Measurements from ENCODE around the gene DIP2C. TPM values are rescaled to one million over a fixed set of nuclear protein-coding genes. Genes with fewer than 3 reads are reported as not detected.
"Not testable (repeated sequence)": the region's sequence is repeated elsewhere in the genome, so short reads cannot be mapped to it uniquely, and the experiment has no call there.

The DIP2C gene
- total RNA-seq, 2 donors from 2014 or later: 12.3 to 41.8 TPM

DNA sequence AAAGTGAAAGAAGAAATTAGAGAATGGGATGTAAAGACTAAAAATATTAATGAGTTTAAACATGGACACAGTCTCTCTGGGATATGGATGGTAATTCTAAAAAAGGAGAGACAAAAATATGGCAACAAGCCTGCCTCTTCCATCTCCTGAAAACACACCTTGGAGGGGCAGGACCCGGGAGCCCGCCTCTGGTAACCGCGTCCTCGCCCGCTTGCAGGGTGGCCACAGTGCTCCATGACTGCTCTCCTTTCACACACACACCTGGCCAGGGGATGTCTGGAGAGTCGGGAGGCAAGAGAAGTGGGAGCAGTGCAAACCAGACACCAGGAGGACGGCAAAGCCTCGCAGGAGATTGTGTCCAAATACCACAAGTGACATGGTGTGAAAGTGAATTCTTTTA is 387.9 kb downstream of the DIP2C start:
- no peak overlapping the region for H3K27ac ChIP-seq
- no peaks in the 10 kb centered on the region for H3K27me3 ChIP-seq (replicated peaks; ENCODE audit: insufficient read depth)
- H3K36me3 ChIP-seq: no peaks in the 10 kb centered on the region
- TF ChIP-seq, protein P1, sequence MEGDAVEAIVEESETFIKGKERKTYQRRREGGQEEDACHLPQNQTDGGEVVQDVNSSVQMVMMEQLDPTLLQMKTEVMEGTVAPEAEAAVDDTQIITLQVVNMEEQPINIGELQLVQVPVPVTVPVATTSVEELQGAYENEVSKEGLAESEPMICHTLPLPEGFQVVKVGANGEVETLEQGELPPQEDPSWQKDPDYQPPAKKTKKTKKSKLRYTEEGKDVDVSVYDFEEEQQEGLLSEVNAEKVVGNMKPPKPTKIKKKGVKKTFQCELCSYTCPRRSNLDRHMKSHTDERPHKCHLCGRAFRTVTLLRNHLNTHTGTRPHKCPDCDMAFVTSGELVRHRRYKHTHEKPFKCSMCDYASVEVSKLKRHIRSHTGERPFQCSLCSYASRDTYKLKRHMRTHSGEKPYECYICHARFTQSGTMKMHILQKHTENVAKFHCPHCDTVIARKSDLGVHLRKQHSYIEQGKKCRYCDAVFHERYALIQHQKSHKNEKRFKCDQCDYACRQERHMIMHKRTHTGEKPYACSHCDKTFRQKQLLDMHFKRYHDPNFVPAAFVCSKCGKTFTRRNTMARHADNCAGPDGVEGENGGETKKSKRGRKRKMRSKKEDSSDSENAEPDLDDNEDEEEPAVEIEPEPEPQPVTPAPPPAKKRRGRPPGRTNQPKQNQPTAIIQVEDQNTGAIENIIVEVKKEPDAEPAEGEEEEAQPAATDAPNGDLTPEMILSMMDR (IDR thresholded peaks at IDR 0.05): no peak
- TF ChIP-seq POLR2A (IDR thresholded peaks at IDR 0.05) (no peak), POLR2AphosphoS5 (IDR thresholded peaks at IDR 0.05) (no peak)
- no peaks in the 10 kb centered on the region for H3K9me3 ChIP-seq
- intact Hi-C loops (cut with DNase I): no loop called here
- H3K4me1 ChIP-seq (replicated peaks): no peaks in the 10 kb centered on the region
- H3K4me3 ChIP-seq: no peak overlapping the region
- DNase-seq (ENCODE audit: low spot score): no peak
- WGBS: 95% methylated on average over 9 of the region's 9 CpGs

DNA sequence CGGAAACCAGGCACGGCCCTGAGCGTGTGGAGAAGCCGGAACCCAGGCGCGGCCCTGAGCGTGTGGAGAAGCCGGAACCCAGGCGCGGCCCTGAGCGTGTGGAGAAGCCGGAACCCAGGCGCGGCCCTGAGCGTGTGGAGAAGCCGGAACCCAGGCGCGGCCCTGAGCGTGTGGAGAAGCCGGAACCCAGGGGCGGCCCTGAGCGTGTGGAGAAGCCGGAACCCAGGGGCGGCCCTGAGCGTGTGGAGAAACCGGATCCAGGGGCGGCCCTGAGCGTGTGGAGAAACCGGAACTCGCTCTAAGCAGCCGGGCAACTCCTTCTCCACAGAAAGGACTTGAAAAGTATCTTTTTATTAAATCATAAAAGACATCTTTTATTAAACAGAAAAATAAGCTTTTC is 388.9 kb downstream of the DIP2C start:
- H3K9me3 ChIP-seq; H3K4me3 ChIP-seq; H3K4me1 ChIP-seq (replicated peaks); H3K27ac ChIP-seq; DNase-seq (ENCODE audit: low spot score); H3K27me3 ChIP-seq (replicated peaks; ENCODE audit: insufficient read depth); intact Hi-C loops (cut with DNase I); H3K36me3 ChIP-seq: not testable (repeated sequence)
- whole genome bisulfite sequencing: 96% methylated on average over 31 of the region's 31 CpGs

DNA sequence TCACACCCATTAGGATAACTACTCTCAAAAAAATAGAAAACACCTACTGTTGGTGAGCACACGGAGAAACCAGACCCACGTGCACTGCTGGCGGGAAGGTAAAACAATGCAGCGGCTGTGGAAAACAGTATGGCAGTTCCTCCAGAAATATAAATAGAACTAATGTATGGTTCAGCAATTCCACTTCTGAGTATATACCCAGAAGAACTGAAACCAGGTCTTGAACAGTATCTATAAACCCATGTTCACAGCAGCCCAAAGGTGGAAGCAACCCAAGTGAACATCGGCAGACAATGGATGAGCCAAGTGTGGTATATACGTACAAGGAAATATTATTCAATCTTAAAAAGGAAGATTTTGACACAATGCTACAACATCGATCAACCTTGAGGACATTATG is 389.5 kb downstream of the DIP2C start:
- no peaks in the 10 kb centered on the region for H3K9me3 ChIP-seq
- TF ChIP-seq POLR2AphosphoS5 (IDR thresholded peaks at IDR 0.05) (no peak), POLR2A (IDR thresholded peaks at IDR 0.05) (no peak)
- TF ChIP-seq, protein P1 (IDR thresholded peaks at IDR 0.05): no peak
- no peak overlapping the region for H3K27ac ChIP-seq
- H3K27me3 ChIP-seq (replicated peaks; ENCODE audit: insufficient read depth): no peaks in the 10 kb centered on the region
- intact Hi-C loops (cut with DNase I): no loop called here
- H3K36me3 ChIP-seq: no peaks in the 10 kb centered on the region
- no peak for DNase-seq (ENCODE audit: low spot score)
- H3K4me3 ChIP-seq: no peak overlapping the region
- no peaks in the 10 kb centered on the region for H3K4me1 ChIP-seq (replicated peaks)
- WGBS: 97% methylated on average over 7 of the region's 7 CpGs

DNA sequence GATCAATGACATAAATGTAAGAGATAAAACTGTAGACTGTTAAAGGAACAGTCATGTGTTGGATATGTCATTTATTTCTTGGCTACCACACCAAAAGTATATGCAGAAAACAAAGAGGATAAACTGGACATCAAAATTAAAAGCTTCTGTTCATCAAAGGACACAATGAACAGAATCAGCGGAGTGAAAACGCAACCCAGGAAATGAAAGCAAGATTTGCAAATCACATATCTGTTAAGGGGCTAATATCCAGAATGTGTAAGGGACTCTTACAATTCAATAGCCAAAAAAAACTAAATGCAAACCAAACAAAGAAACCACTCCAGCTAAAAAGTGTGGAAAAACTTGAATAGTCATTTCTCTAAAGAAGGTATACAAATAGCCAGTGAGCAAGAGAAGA is 390.0 kb downstream of the DIP2C start:
- TF ChIP-seq POLR2A (IDR thresholded peaks at IDR 0.05) (no peak), POLR2AphosphoS5 (IDR thresholded peaks at IDR 0.05) (no peak)
- 95% methylated on average over 2 of the region's 2 CpGs for WGBS
- Histone ChIP-seq H3K4me1 (replicated peaks) (no peaks in the 10 kb centered on the region), H3K27ac (no peak overlapping the region), H3K27me3 (replicated peaks; ENCODE audit: insufficient read depth) (no peaks in the 10 kb centered on the region), H3K36me3 (no peaks in the 10 kb centered on the region), H3K4me3 (no peak overlapping the region), H3K9me3 (no peaks in the 10 kb centered on the region)
- DNase-seq (ENCODE audit: low spot score): no peak
- intact Hi-C loops (cut with DNase I): no loop called here

DNA sequence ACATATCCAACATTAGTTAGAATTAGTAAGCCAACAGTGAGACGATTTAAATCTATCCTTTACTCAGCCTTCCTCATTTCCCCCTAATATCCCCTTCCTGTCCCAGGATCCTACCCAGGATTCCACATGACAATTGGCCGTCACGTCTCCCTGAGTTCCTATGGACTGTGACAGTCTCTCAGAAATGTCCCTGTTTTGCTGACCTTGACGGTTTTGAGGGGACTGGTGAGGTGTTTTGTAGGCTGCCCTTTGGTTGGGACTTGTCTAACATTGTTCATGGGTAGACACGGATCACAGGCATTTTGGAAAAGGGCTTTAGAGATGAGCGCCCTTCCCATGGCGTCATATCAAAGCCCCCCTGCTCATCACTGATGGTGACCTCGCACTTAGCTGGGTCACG is 391.4 kb downstream of the DIP2C start:
- H3K4me1 ChIP-seq (replicated peaks): no peaks in the 10 kb centered on the region
- H3K27me3 ChIP-seq (replicated peaks; ENCODE audit: insufficient read depth): no peaks in the 10 kb centered on the region
- DNase-seq (ENCODE audit: low spot score): no peak
- intact Hi-C loops (cut with DNase I): no loop called here
- TF ChIP-seq POLR2A (IDR thresholded peaks at IDR 0.05) (no peak), POLR2AphosphoS5 (IDR thresholded peaks at IDR 0.05) (no peak)
- TF ChIP-seq, protein P1 (IDR thresholded peaks at IDR 0.05): no peak
- no peaks in the 10 kb centered on the region for H3K36me3 ChIP-seq
- 92% methylated on average over 9 of the region's 9 CpGs for WGBS
- no peaks in the 10 kb centered on the region for H3K9me3 ChIP-seq
- no peak overlapping the region for H3K4me3 ChIP-seq
- H3K27ac ChIP-seq: no peak overlapping the region

DNA sequence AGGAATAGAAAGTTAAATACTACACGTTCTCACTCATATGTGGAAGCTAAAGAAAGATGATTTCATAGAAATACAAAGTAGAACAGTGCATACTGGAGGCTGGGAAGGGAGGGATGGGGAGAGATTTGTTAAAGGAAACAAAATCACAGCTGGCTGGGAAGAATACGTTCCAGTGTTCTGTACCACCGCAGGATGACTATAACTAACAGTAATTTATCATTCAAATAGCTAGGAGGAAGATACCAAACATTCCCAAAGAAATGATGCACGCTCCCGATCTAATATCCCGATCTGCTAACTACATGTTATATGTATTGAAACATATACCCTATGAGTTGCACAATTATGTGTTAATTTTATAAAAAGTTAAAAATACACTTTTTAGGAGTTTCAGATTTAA is 391.9 kb downstream of the DIP2C start:
- Histone ChIP-seq H3K4me3 (no peak overlapping the region), H3K27me3 (replicated peaks; ENCODE audit: insufficient read depth) (no peaks in the 10 kb centered on the region), H3K9me3 (no peaks in the 10 kb centered on the region), H3K27ac (no peak overlapping the region), H3K4me1 (replicated peaks) (no peaks in the 10 kb centered on the region), H3K36me3 (no peaks in the 10 kb centered on the region)
- intact Hi-C loops (cut with DNase I): no loop called here
- no peak for DNase-seq (ENCODE audit: low spot score)
- 60% methylated on average over 6 of the region's 6 CpGs for WGBS
- TF ChIP-seq, protein P1 (IDR thresholded peaks at IDR 0.05): no peak
- TF ChIP-seq POLR2AphosphoS5 (IDR thresholded peaks at IDR 0.05) (no peak), POLR2A (IDR thresholded peaks at IDR 0.05) (no peak)

All from prostate gland (tissue), 2 donors.